MV-4-11 (cell line): ENCODE measurements around the gene ARAP1.
"Not testable (repeated sequence)": the region's sequence is repeated elsewhere in the genome, so short reads cannot be mapped to it uniquely, and the experiment has no call there.

Experiments used
- DNase-seq: peaks from one replicate; lab custom pipeline; 2025; lab: John Stamatoyannopoulos, UW

The ARAP1 gene

DNA sequence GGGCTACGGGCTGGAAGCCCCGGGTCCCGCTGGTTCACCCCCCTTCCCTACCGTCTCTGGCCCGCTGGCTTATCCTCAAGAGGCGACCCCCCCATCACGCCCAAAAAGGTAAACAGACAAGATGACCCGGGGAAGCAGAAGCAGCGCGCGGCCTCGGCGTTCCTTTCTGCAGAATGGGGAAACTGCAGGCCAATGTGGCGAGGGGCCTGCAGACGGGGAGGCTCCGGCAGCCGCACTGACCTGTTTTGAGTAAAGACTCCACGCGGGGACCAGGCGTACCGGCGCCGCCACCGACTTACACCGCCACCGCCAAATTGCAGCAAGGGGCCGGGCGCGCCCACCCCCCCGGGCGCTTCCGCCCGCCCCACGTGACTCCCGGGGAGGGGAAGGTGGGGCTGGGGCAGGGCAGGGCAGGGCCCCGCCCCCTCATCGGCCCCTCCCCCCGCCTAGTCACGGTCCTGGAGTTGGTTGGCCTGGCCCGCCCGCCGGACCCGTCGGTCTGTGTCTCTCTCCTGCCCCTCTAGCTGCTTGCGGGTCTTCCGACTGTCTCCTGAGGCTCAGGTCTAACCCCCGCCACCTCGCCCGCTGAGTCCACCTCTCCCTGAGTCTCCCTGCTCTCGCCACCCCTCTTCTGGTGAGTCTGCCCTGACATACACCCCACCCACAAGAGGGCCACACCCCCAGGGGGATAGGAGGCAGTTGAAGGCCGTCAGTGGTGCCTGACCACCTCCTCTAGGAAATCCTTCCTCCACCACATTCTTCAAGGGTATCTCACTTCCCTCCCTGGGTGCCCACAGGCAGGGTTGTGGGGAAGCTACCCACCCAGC is at the start of gene ARAP1:
Gene ARAP1 (minus strand): TSS at position 321 of the 827 bp plus-strand sequence. CDS start 25,280 bp downstream, outside the sequence.
- DNase-seq: peak; percentile 85

DNA sequence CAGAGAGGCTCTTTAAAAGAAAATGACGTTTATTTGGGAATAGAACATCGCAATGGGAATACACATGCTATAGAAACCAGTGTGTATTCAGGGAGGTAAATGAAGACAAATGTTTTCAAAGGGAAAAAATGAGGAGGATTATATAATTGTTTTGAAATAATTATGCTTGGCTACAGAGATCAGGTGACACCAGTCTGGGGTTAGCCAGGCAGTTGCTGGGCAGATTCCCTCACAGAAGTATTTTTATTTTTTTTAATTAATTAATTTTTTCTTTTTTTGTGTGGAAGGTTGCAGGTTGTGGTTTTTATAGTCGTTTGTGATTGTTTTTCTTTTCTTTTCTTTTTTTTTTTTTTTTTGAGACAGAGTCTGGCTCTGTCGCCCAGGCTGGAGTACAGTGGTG is 47.2 kb upstream of the ARAP1 start:
- DNase-seq: no peak

DNA sequence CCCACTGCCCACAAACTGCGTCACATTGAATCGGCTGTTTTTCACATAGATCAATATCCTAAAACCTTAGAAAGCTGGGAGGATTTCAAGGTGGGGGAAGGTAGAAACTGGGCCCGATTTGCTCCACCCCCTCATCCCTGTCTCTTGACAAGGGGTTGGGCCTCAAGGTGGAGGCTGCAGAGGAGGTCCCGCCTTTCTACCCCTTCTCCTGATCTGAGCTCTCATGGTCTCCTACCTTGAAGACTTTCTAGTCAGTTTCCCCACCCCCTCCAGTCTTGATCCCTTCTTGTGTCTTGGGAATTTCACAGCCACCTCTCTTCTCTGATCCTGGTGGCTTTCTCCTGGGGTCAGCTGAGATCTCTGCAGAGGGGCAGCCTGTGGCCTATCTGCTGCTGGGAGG is 46.2 kb upstream of the ARAP1 start:
- no peak for DNase-seq

DNA sequence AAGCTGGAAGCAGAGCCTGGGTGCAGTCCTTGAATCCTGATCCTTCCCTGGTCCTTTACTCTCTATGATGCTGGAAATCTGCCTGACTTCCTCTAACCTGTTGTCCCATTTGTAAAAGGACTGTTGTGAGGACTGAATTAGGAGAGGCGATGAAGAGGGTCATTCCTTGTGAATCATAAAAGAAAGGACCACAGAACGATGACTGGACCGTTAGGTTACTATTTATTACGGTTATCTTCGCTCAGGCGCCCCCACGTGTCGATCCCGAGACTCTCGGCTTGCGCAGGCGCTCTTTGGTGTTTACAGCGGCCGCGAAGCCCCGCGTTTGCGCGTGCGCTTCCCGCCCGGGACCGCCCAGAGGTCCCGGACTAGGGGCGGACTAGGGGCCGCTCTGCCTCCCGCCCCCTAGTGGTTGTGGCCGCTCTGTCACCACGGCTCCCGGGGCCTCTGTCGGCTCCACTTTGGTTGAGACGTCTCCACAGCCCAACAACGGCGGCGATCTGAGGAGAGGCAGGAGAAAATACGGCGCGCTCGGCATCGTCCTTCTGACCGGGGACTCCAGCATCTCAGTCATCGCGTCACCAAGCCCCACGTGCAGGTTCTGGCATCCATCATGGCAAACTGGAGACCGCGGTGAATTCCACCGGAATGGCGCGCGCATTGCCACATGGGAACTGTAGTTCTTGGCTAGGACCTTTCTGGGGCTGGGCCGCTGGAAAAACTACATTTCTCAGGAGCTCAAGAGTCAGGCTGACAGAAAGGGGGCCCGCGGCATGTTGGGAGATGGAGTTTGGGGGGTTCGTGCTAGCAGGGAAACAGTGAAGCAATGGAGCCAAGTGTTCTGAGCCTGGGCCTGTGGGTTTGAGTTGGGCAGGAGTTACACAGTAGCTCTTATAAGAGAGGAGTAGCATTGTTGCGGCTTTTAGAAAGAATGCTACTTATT is 41.5 kb upstream of the ARAP1 start, which contains the start of gene STARD10:
Gene STARD10 (minus strand): TSS at position 623 of the 943 bp plus-strand sequence. CDS start 12,866 bp downstream, outside the sequence.
- peak; percentile 91 for DNase-seq

DNA sequence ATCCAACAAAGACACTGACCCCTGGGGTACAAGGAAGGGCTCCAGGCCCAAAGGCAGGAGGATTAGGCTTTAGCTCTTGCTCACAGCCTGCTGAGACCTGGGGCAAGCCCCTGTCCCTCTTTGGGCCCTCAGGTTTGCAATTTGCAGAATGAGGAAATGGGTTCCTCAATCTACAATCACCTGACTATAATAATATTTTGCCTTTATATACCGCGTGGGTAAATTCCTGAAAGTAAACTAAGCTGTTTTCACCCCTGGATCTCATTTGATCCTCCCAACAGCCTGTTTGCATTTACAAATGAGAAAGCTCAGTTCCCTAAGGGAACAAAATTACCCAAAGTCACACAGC is 40.8 kb upstream of the ARAP1 start:
- no peak for DNase-seq

DNA sequence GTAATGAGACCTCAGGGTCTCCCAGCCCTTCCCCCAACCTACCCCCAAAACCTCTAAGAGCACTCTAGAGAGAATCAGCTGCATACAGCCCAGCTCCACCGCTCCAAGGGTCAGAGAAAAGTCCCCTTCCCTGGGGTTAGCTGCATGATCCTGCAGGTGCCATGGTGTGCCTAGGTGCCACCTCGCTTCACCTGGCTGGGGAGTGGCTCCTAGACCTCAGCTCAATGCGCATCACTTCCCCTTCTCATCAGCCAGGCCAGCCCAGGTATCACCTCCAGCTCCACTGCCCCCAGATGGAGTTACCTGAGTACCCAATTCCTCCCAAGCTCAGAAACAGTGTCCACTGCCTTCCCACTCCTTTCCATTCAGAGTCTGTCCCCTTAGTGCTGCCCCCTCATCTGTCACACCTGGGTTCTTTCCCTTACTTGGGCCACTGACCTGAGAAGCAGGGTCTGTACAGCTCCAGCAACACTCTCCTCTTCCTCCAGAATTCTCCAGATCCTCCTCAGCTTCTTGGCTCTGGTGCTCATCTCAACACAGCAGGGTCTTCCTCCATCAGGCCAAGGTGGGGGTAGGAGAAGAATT is 40.3 kb upstream of the ARAP1 start:
- no peak for DNase-seq

DNA sequence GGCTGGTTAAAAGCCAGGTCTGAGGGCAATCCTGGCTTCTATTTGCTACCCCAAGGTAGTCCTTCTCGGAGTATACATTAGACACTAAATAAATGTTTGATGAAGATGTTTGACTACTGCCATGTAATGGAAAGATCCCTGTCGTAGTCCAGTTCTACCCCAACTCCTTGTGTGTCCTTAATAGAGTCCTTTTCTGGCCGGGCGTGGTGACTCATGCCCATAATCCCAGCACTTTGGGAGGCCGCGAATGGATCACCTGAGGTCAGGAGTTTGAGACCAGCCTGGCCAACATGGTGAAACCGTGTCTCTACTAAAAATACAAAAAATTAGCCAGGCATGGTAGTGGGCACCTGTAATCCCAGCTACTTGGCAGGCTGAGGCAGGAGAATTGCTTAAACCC is 39.0 kb upstream of the ARAP1 start:
- not testable (repeated sequence) for DNase-seq

DNA sequence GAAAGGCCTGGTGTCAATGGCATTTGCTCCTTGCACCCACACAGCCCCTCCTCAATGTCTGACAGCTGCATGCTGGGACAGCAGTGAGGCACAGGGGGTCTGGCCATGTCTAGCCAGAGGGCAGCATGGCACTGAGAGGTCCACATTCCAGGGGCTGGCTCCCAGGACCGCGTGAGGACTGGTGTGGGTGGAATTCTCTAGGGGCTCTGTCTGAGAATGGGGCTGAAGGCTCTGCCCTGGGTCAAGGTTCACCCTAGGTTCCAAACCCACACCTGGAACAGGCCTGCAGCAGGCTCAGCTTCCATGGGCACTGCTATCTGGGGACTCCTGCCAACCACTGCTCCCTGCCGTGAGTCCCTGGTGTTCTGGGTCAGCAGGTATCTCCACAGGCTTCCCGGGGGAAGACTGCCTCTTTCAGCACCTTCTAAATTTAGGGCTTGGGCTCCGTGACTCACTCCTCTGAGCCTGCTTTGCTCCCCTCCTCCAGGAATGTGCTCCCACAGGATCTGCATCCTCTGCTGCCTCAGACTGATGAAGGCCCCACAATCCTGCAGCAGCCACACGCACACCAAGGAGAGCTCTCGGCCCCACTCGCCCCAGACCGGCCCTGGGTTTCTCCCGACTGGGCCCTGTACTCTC is 37.4 kb upstream of the ARAP1 start:
- no peak for DNase-seq

DNA sequence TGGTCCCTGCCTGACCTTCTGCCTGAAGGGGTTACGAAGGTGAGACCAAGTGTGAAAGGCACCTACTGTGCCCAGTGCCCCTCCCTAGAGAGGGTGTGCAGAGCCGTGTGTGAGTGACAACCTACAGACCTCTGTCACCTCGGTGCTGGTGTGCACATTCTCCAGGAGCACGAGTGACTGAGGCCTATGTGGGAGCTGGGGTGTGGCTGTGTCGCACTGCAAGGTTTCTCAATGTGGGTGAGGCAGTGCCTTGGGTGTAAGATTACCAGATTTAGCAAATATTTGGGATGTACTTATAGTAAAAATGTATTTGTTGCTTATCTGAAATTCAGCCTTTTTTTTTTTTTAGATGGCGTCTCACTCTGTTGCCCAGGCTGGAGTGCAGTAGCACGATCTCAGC is 36.0 kb upstream of the ARAP1 start:
- no peak for DNase-seq

DNA sequence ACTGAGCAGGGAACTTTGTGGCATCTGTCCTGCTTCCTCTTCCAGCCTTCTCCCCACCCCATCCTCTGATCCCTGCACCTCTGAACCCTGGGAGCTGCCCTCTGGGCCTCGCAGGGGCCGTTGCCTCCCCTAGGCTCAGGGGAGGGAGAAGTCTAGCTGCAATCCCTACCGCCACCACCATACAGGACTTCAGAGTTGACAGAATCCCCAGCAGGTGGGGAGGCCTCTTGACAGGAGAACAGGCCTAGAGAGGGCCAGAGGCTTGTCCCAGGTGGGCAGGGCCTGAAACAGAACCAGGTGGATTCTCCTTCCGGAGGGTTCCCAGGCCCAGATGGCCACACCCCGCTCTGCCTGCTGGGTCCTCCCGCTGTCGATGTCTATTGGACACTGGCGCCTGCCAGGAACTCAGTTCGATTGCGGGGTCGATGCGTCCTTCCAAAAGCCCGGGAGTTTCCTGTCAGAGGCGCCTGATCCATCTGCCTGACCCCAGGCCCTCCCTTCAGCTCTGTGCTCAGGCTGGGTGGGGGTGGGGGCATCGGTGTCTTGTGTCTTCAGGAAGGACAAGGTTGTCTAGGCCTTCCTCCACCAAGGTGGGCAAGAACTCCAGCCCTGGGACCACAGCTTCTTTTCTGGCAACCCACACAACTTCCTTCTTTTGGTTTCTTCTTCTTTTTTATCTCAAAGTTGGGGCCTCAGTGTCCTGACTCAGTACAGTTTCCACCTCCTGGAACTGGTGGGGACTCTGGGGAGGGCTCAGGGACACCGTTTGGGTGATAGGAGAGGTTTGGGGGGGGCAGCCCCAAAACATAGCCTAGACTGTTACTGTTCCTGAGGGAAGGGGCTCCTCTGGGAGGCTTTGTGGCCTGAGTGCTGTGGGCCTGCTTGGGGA is 35.3 kb upstream of the ARAP1 start:
- DNase-seq: peak; percentile 76

DNA sequence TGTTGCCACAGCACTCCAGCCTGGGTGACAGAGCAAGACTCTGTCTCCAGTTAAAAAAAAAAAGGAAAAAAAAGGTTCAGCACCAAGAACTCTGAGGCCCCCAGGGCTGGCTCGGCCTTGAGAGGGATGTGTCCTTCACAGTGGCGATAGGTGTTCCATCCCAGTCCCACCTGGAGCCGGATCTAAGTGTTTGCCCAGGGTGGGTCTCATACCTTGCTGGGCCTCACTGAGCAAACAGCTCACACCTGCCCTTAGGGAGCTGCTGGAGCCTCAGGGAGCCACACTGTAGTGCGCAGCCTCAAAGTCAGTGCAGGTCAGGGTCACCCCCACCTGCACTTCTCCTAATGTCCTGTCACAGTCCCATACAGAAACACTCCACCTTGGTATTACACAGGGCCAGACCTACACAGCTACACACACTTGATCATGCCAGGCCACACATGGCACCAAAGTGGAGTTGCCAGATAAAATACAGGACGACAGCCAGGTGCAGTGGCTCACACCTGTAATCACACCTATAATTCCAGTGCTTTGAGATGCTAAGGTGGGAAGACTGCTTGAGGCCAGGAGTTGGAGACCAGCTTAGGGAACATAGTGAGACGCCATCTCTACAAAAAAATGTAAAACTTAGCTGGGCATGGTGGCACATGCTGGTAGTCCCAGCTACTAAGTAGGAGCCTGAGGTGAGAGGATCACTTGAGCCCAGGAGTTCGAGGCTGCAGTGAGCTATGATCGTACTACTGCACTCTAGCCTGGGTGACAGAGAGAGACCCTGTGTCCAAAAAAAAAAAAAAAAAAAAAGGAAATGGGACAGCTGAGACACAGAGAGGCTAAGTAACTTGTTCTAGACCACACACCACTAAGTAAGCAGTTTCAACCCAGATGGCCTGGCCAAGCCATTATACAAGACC is 34.4 kb upstream of the ARAP1 start:
- peak; percentile 97 for DNase-seq

DNA sequence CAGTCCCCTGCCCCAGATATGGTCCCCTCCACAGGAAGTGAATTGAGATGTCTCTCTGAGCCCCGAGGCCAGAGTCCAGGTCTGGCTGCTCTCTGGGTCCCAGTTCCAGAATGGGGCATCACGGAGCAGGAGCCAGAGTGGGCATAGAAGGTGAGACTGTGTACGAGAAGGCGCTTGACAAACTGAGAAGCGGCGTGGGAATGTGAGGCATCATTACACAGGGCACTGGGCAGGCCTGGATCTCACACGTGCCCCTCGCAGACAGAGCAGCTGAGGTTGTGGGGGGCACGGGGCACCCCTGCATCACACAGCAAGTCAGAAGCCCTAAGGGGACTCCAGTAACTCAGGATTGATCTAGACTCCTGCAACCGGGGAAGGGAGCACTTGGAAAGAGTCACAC is 32.5 kb upstream of the ARAP1 start:
- DNase-seq: no peak

DNA sequence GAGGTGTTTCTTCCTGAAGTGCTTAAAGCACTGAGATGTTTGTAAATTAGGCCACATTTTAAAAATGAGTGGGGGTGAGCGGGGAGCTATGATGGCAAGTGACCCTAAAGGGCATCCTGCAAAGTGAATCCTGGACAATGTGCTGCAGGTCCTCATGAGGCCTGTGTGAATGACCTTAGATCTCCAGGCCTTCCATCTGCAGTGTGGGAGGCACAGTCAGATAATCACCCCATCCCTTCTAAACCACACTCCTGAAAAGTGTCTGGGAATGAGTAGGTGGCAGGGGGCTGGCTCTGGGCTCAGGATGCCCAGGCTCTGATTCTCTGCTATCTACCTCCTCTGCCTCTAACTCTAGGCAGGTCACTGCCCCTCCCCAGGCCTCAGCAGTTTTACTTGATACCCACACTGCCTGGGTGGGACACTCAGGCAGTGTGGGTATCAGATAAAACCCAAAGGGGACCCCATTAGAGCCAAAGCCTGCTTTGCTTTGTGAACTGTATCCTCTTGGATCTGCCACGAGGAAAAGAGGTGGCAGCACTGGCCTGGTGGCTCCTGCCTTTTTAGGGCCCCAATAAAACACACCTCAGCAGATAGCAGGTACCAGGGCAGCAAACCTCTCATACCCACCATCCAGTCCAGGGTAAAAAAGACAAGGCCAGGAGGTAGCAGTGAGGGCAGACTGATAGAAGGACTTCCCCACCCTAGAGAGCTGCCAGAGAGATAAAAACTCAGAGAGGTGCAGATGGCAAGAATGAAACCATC is 31.1 kb upstream of the ARAP1 start:
- DNase-seq: no peak

DNA sequence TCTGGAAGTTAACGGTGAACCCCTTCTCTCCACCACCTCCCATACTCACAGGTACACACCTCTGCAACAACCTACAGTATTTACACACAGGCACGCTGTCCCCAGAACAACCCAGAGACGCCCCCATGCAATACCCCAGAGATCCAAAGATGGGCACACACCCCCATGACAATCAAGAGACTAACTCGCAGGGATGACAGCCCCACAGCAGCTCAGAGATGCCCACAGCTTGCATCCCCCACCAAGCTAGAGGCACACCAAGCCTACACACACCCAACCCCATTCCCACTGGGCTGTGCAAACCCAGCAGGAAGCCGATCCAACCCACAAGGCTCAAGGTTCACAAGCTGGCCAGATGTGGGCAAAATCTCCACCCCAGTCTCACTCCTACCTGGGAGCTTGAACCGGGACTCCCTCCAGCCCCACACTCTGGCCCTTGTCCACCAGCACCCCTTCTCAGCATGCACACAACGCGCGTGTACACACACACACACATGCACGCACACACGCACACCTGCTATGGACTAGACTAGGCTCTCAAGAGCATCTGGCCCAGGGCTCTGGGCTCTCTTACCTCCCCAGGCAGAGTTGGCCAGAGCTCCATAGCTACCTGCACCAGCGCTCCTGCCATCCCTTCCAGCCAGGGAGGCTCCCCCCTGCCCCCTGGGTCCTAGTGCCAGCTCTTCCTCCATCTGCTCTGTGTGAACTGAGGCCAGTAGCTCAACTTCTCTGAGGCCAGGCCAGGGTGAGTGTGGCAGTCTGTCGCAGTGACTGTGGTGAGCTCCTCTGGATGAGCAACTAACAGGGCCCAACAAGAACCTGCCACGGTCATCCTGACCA is 30.1 kb upstream of the ARAP1 start:
- DNase-seq: no peak

DNA sequence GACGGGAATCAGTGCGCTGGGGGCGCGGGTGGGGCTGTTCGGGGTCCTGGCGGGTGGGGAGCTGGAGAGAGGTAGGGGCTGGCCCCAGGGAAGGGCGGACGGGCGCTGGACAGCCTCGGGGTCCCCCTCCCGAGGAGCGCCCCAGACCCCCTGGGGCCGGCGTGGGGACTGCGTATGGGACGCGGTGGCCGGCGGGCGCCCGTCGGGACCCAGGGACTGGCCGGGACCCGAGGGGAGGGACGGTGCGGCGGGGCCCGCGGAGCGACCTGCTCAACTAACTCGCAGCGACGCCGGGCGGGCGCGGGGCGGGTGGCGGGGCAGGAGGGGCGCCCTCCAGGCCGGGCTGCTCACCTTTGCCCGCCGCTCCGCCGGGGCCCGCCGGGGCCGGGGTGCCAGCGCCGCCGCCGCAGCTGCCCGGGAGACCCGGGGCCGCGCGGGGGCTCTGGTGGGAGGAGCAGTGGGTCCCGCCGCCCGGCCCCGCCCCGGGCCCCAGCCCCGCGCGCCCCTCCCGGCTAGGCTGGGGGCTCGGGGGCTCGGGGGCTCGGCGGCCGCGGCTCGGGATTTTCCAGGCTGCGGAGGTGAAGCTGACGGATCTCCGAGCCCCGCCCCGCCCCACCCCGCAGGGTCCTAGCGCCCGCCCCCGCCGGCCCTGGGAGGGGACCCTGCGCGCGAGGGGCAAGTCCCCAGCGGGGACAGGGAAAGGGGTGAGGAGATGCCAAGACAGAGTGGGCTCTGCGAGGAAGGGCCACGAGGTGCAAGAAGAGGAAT is 29.3 kb upstream of the ARAP1 start:
- no peak for DNase-seq

DNA sequence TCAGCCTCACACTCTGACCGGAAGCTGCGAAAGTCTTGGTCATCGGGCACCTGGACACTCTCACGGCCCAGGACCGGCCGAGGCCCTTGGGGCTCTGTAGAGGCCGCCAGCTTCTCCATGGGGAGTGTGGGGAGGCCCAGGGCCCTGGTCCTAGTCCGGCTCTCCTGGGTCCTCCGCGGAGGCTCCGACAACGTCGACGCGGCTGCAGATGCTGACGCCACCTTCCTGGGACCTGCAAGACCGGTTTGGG is 28.8 kb upstream of the ARAP1 start:
- no peak for DNase-seq

DNA sequence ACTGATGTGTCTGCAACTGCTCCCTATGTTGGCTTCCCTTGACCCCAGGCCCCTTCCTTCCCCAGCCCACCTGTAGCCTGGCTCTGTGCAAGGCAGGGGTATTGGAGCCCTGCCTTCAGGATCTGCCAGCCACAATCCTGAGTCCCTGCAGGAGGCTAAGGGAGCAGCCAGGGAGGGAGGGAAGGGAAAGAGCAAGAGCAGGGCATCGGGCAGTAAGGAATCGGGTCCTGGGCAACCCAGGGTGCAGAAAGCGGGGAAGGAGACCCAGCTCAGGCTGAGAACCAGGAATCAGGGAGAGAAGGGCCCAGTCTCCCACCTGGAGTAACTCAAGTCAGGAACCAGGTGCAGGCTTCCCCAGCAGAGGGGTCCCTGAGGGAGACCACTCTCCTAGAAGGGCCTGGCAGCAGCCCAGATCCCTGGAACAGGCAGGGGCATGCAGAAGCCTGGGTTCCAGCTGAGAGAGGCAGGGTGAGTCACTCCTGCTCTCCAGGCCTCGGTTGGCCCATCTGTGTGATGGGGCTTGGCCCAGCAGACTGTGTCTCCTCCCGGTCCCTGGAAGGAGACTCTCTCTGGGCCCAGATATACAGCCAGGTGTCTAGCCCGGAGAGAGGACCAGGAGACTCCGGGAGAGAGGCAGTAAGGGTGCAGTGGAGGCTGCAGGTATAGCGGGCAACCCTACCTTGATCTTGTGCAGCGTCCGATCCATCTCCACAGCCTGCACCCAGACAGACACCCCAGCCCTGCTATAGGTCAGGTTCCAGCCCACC is 28.3 kb upstream of the ARAP1 start:
- DNase-seq: no peak
